ENCODE data around the gene GGNBP2.

GGNBP2 gene

GRCh38 chr17:36614933-36615332 is 70.2 kb downstream of the GGNBP2 start:
- no peak for DNase-seq (ENCODE audit: low spot score)
- H3K27ac ChIP-seq, result no peak overlapping the region
- POLR2A ChIA-PET (ENCODE audit: low non-redundant PET), result no interaction called here
- CTCF ChIA-PET, result interaction anchor here (0.6 to 1.7 kb wide), 3 partner anchors 11 to 452 kb away, joined by 4 to 8 read pairs (median 5); no protein-coding TSS in a partner anchor
- TF ChIP-seq CTCF (conservative IDR thresholded peaks at IDR 0.05; ENCODE audit: low read depth), result no peak

- no peak for DNase-seq (ENCODE audit: low spot score)
- CTCF ChIA-PET, result interaction anchor here (0.7 to 1.8 kb wide), 3 partner anchors 10 to 23 kb away, joined by 3 to 17 read pairs (median 3); no protein-coding TSS in a partner anchor
- POLR2A ChIA-PET (ENCODE audit: low non-redundant PET), result no interaction called here
- no peak overlapping the region for H3K27ac ChIP-seq
- no peak for TF ChIP-seq CTCF (conservative IDR thresholded peaks at IDR 0.05; ENCODE audit: low read depth)
Measured at GRCh38 chr17:36616061-36617029, 71.6 kb downstream of the GGNBP2 start.

DNA sequence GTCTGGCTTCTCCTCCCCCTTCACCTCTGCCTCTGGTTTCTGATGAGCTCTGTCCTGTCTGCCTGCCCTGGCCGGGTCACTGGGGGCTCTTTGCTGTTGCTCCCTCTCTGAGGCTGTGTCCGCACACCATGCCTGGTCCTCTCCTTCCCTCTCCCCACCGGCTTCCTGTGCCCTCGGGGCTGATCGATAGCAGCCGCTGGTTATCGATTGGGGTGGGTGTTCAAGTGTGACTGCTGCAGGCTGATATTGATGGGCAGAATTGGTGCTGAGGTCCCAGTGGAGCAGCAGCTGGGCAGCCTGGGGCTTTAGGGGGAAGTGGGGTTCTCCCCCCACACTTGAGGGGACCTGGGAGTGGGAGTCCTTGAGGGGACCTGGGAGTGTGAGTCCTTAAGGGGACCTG is 73.1 kb downstream of the GGNBP2 start:
- H3K27ac ChIP-seq, result no peak overlapping the region
- ChIA-PET POLR2A (ENCODE audit: low non-redundant PET) (no interaction called here), CTCF (interaction anchor here (0.7 to 1.8 kb wide), 2 partner anchors 8 to 36 kb away, joined by 3 to 17 read pairs; no protein-coding TSS in a partner anchor)
- no peak for DNase-seq (ENCODE audit: low spot score)
- TF ChIP-seq CTCF (conservative IDR thresholded peaks at IDR 0.05; ENCODE audit: low read depth), result no peak

- no peak overlapping the region for H3K27ac ChIP-seq
- ChIA-PET CTCF (no interaction called here), POLR2A (ENCODE audit: low non-redundant PET) (no interaction called here)
- TF ChIP-seq CTCF (conservative IDR thresholded peaks at IDR 0.05; ENCODE audit: low read depth), result no peak
- DNase-seq (ENCODE audit: low spot score), result no peak
Measured at GRCh38 chr17:36623281-36623680, 78.6 kb downstream of the GGNBP2 start.

DNA sequence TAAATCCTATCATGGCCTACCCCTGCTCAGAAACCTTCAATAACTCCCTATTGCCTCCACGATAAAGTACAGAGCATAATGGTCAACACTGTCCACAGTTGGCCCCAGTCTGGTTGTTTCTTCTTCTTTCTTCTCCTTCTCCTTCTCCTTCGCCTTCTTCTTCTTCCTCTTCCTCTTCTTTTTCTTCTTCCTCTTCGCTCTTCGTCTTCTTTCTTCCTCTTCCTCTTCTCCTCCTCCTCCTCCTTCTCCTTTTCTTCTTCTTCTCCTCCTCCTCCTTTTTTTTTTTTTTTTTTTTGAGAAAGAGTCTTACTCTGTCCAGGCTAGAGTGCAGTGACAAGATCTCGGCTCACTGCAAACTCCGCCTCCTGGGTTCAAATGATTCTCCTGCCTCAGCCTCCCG is 80.5 kb downstream of the GGNBP2 start:
- POLR2A ChIA-PET (ENCODE audit: low non-redundant PET), result no interaction called here

DNA sequence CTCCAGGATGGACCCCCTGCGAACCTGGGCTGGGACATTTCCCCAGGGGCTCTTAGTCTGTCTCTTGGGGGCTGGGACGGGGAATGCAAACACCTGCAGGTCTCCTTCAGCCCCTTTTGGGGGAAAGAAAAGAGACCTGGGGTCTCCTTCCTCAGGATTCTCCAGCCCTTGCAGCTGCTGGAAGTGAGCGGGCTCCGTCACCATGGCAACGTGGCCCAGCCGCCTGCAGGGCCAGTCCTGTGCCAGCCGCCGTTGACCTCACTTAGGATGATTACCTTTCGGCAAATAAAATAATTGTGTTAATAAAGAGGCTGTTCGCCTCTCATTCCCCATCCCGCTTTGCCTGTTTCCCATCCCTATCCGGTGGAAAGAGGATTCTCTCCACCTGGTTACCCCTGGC is 82.4 kb downstream of the GGNBP2 start:
- ChIA-PET CTCF (no interaction called here), POLR2A (ENCODE audit: low non-redundant PET) (no interaction called here)
- no peak for DNase-seq (ENCODE audit: low spot score)
- no peak overlapping the region for H3K27ac ChIP-seq
- no peak for TF ChIP-seq CTCF (conservative IDR thresholded peaks at IDR 0.05; ENCODE audit: low read depth)

More for the DNA sequence above, 80.5 kb downstream of the GGNBP2 start:
- H3K27ac ChIP-seq, result no peak overlapping the region
- no peak for TF ChIP-seq CTCF (conservative IDR thresholded peaks at IDR 0.05; ENCODE audit: low read depth)
- no peak for DNase-seq (ENCODE audit: low spot score)
- CTCF ChIA-PET, result interaction anchor here (0.5 to 1.6 kb wide), 18 partner anchors 8 to 570 kb away, joined by 3 to 17 read pairs (median 4); partner anchors contain the start of gene MRM1
